Activated naive CD8-positive, alpha-beta T cell treated with anti-CD3 and anti-CD28 coated beads for 36 hours (primary cell): ENCODE data around the gene ZNF460. TPM values are rescaled to one million over a fixed set of nuclear protein-coding genes. Genes with fewer than 3 reads are reported as not detected.
"Not testable (repeated sequence)": the region's sequence is repeated elsewhere in the genome, so short reads cannot be mapped to it uniquely, and the experiment has no call there.

Source experiments
- DNase-seq: peaks from one replicate; pipeline ENCODE4 v3.0.0; 2021
- H3K27ac Mint-ChIP-seq: one replicate; pipeline ENCODE4 v1.8.0; 2022; ENCODE audit warnings: mild to moderate bottlenecking, moderate library complexity, mixed read lengths
- H3K27me3 Mint-ChIP-seq: one replicate; pipeline ENCODE4 v1.8.0; 2022; ENCODE audit warnings: mild to moderate bottlenecking, mixed read lengths
- H3K36me3 Mint-ChIP-seq: one replicate; pipeline ENCODE4 v1.8.0; 2021; ENCODE audit warnings: mild to moderate bottlenecking, mixed read lengths
- H3K4me1 Mint-ChIP-seq: one replicate; pipeline ENCODE4 v1.8.0; 2021; ENCODE audit warnings: mixed read lengths
- H3K4me3 Mint-ChIP-seq: one replicate; pipeline ENCODE4 v1.8.0; 2022; ENCODE audit warnings: mild to moderate bottlenecking, moderate library complexity, mixed read lengths
- H3K9me3 Mint-ChIP-seq: one replicate; pipeline ENCODE4 v1.8.0; 2022; ENCODE audit warnings: mixed read lengths
- total RNA-seq, 2 experiments: library from RNA; stranded (reverse); gene quantifications; one replicate each; pipeline ENCODE4 v1.2.3, GENCODE V29; 2021

Gene ZNF460
- total RNA-seq, 2 experiments from 2014 or later = 40.5 to 44.3 TPM

GRCh38 chr19:57267291-57267690 lies 13.0 kb upstream of the ZNF460 start:
- DNase-seq = no peak
- Mint-ChIP-seq H3K4me1 (peaks cover 4% of the 10 kb centered on the region), H3K27ac (no peak overlapping the region), H3K36me3 (peaks cover 53% of the 10 kb centered on the region), H3K27me3 (no peaks in the 10 kb centered on the region), H3K4me3 (no peak overlapping the region), H3K9me3 (peaks cover 3% of the 10 kb centered on the region)

- DNase-seq = no peak
- Mint-ChIP-seq H3K36me3 (peaks cover 63% of the 10 kb centered on the region), H3K4me1 (peaks cover 12% of the 10 kb centered on the region), H3K4me3 (no peak overlapping the region), H3K9me3 (peaks cover 5% of the 10 kb centered on the region), H3K27ac (no peak overlapping the region), H3K27me3 (no peaks in the 10 kb centered on the region)
Measured at GRCh38 chr19:57269515-57270250, 10.6 kb upstream of the ZNF460 start.

GRCh38 chr19:57271280-57271679 lies 9.0 kb upstream of the ZNF460 start:
- Mint-ChIP-seq H3K36me3 (peaks cover 63% of the 10 kb centered on the region), H3K4me1 (peaks cover 13% of the 10 kb centered on the region)
- DNase-seq = no peak

GRCh38 chr19:57273014-57273413 lies 7.3 kb upstream of the ZNF460 start:
- no peak overlapping the region for H3K27ac Mint-ChIP-seq

More at GRCh38 chr19:57271280-57271679, 9.0 kb upstream of the ZNF460 start:
- H3K9me3 Mint-ChIP-seq = peaks cover 2% of the 10 kb centered on the region
- no peak overlapping the region for H3K4me3 Mint-ChIP-seq
- H3K27ac Mint-ChIP-seq = no peak overlapping the region
- no peaks in the 10 kb centered on the region for H3K27me3 Mint-ChIP-seq

GRCh38 chr19:57276430-57276829 lies 3.9 kb upstream of the ZNF460 start:
- H3K9me3 Mint-ChIP-seq = peaks cover 2% of the 10 kb centered on the region

More at GRCh38 chr19:57273014-57273413, 7.3 kb upstream of the ZNF460 start:
- Mint-ChIP-seq H3K36me3 (peaks cover 59% of the 10 kb centered on the region), H3K4me1 (peaks cover 14% of the 10 kb centered on the region), H3K9me3 (peaks cover 2% of the 10 kb centered on the region), H3K27me3 (no peaks in the 10 kb centered on the region), H3K4me3 (no peak overlapping the region)
- no peak for DNase-seq

GRCh38 chr19:57278481-57278880 lies 1.8 kb upstream of the ZNF460 start:
- H3K4me3 Mint-ChIP-seq, H3K27me3 Mint-ChIP-seq, H3K27ac Mint-ChIP-seq, DNase-seq, H3K9me3 Mint-ChIP-seq: not testable (repeated sequence)
- Mint-ChIP-seq H3K36me3 (peaks cover 58% of the 10 kb centered on the region), H3K4me1 (peaks cover 32% of the 10 kb centered on the region)

More at GRCh38 chr19:57276430-57276829, 3.9 kb upstream of the ZNF460 start:
- no peaks in the 10 kb centered on the region for H3K27me3 Mint-ChIP-seq
- peaks cover 17% of the 10 kb centered on the region for H3K4me1 Mint-ChIP-seq
- H3K36me3 Mint-ChIP-seq = peaks cover 53% of the 10 kb centered on the region
- H3K27ac Mint-ChIP-seq = no peak overlapping the region
- no peak overlapping the region for H3K4me3 Mint-ChIP-seq
- no peak for DNase-seq

- Mint-ChIP-seq H3K36me3 (peaks cover 58% of the 10 kb centered on the region), H3K27me3 (no peaks in the 10 kb centered on the region), H3K9me3 (no peaks in the 10 kb centered on the region), H3K27ac (no peak overlapping the region), H3K4me3 (no peak overlapping the region), H3K4me1 (peaks cover 34% of the 10 kb centered on the region)
- DNase-seq = peak; percentile 85
Measured at GRCh38 chr19:57279418-57280164, 694 bp upstream of the ZNF460 start.

- Mint-ChIP-seq H3K36me3 (peaks cover 60% of the 10 kb centered on the region), H3K4me3 (no peak overlapping the region), H3K27me3 (no peaks in the 10 kb centered on the region), H3K4me1 (peaks cover 36% of the 10 kb centered on the region), H3K9me3 (no peaks in the 10 kb centered on the region), H3K27ac (no peak overlapping the region)
- DNase-seq = peak; percentile 24
Measured at GRCh38 chr19:57280962-57281400, 696 bp downstream of the ZNF460 start.

- H3K36me3 Mint-ChIP-seq = peaks cover 66% of the 10 kb centered on the region
- DNase-seq = peak; percentile 24
Measured at GRCh38 chr19:57282011-57282643, 1.8 kb downstream of the ZNF460 start.

GRCh38 chr19:57288373-57288772 lies 8.1 kb downstream of the ZNF460 start:
- peaks cover 96% of the 10 kb centered on the region for H3K36me3 Mint-ChIP-seq
- H3K9me3 Mint-ChIP-seq = peaks cover 37% of the 10 kb centered on the region
- no peaks in the 10 kb centered on the region for H3K27me3 Mint-ChIP-seq
- peaks cover 23% of the 10 kb centered on the region for H3K4me1 Mint-ChIP-seq
- no peak overlapping the region for H3K27ac Mint-ChIP-seq
- no peak for DNase-seq
- no peak overlapping the region for H3K4me3 Mint-ChIP-seq

More at GRCh38 chr19:57282011-57282643, 1.8 kb downstream of the ZNF460 start:
- Mint-ChIP-seq H3K27me3 (no peaks in the 10 kb centered on the region), H3K27ac (peak overlapping the region; percentile 89), H3K9me3 (peaks cover 2% of the 10 kb centered on the region), H3K4me1 (peaks cover 41% of the 10 kb centered on the region), H3K4me3 (no peak overlapping the region)

GRCh38 chr19:57290970-57291369 lies 10.7 kb downstream of the ZNF460 start:
- peaks cover 12% of the 10 kb centered on the region for H3K4me1 Mint-ChIP-seq
- peaks cover 57% of the 10 kb centered on the region for H3K9me3 Mint-ChIP-seq
- peaks cover 98% of the 10 kb centered on the region for H3K36me3 Mint-ChIP-seq
- H3K27ac Mint-ChIP-seq = no peak overlapping the region
- no peak for DNase-seq
- no peak overlapping the region for H3K4me3 Mint-ChIP-seq
- no peaks in the 10 kb centered on the region for H3K27me3 Mint-ChIP-seq

- H3K4me1 Mint-ChIP-seq = peaks cover 8% of the 10 kb centered on the region
- peaks cover 96% of the 10 kb centered on the region for H3K36me3 Mint-ChIP-seq
- no peak for DNase-seq
- no peaks in the 10 kb centered on the region for H3K27me3 Mint-ChIP-seq
- no peak overlapping the region for H3K4me3 Mint-ChIP-seq
- H3K27ac Mint-ChIP-seq = no peak overlapping the region
- H3K9me3 Mint-ChIP-seq = peaks cover 63% of the 10 kb centered on the region
Measured at GRCh38 chr19:57292547-57292946, 12.3 kb downstream of the ZNF460 start.

GRCh38 chr19:57293719-57294118 lies 13.4 kb downstream of the ZNF460 start:
- Mint-ChIP-seq H3K4me1 (peaks cover 12% of the 10 kb centered on the region), H3K27ac (no peak overlapping the region), H3K27me3 (no peaks in the 10 kb centered on the region), H3K36me3 (peaks cover 96% of the 10 kb centered on the region), H3K4me3 (no peak overlapping the region), H3K9me3 (peaks cover 68% of the 10 kb centered on the region)
- DNase-seq = no peak

GRCh38 chr19:57302020-57302465 lies 21.8 kb downstream of the ZNF460 start:
- no peak for DNase-seq
- H3K36me3 Mint-ChIP-seq = peaks cover 76% of the 10 kb centered on the region
- H3K9me3 Mint-ChIP-seq = peaks cover 27% of the 10 kb centered on the region
- peaks cover 10% of the 10 kb centered on the region for H3K4me1 Mint-ChIP-seq
- no peaks in the 10 kb centered on the region for H3K27me3 Mint-ChIP-seq
- no peak overlapping the region for H3K27ac Mint-ChIP-seq
- H3K4me3 Mint-ChIP-seq = no peak overlapping the region
